NCI-H345 treated with DMSO at 0.1 percent for 48 hours (cell line): ENCODE results near the gene APRT.

Source experiments
- DNase-seq: peaks from one replicate; lab custom pipeline; 2025; ENCODE audit not compliant: unreplicated experiment; lab: John Stamatoyannopoulos, UW

Gene APRT

GRCh38 chr16:88842308-88842756, 30.6 kb upstream of the APRT start:
- no peak for DNase-seq

- no peak for DNase-seq
Observed at GRCh38 chr16:88841521-88842307, 30.0 kb upstream of the APRT start.

- DNase-seq = no peak
Observed at GRCh38 chr16:88840600-88841215, 29.0 kb upstream of the APRT start.

GRCh38 chr16:88839745-88840599, 28.2 kb upstream of the APRT start:
- no peak for DNase-seq

- DNase-seq = no peak
Observed at GRCh38 chr16:88839026-88839529, 27.4 kb upstream of the APRT start.

- DNase-seq = no peak
Observed at GRCh38 chr16:88838566-88838965, 26.8 kb upstream of the APRT start.

- no peak for DNase-seq
Observed at GRCh38 chr16:88837806-88838205, 26.1 kb upstream of the APRT start.

GRCh38 chr16:88836791-88837190, 25.1 kb upstream of the APRT start:
- no peak for DNase-seq

GRCh38 chr16:88835818-88836217, 24.1 kb upstream of the APRT start:
- DNase-seq = no peak

GRCh38 chr16:88835383-88835782, 23.7 kb upstream of the APRT start:
- DNase-seq = no peak

- no peak for DNase-seq
Observed at GRCh38 chr16:88834670-88835069, 22.9 kb upstream of the APRT start.

GRCh38 chr16:88833086-88833485, 21.4 kb upstream of the APRT start:
- DNase-seq = no peak

GRCh38 chr16:88831838-88832237, 20.1 kb upstream of the APRT start:
- no peak for DNase-seq

GRCh38 chr16:88830783-88831182, 19.1 kb upstream of the APRT start:
- no peak for DNase-seq

- no peak for DNase-seq
Observed at GRCh38 chr16:88830258-88830657, 18.5 kb upstream of the APRT start.

GRCh38 chr16:88828711-88829110, 17.0 kb upstream of the APRT start:
- DNase-seq = no peak

- no peak for DNase-seq
Observed at GRCh38 chr16:88827727-88828126, 16.0 kb upstream of the APRT start.

- no peak for DNase-seq
Observed at GRCh38 chr16:88826070-88826840, 14.5 kb upstream of the APRT start.

- no peak for DNase-seq
Observed at GRCh38 chr16:88825146-88825545, 13.4 kb upstream of the APRT start.

GRCh38 chr16:88824256-88825077, 12.7 kb upstream of the APRT start:
- no peak for DNase-seq
